Smooth muscle cell (in vitro differentiated cells): ENCODE results near the gene NDST4. TPM values are rescaled to one million over a fixed set of nuclear protein-coding genes. Genes with fewer than 3 reads are reported as not detected.

Source experiments
- DNase-seq: peaks from one replicate; lab custom pipeline; 2025; ENCODE audit not compliant: unreplicated experiment; lab: John Stamatoyannopoulos, UW
- H2AFZ ChIP-seq: fragments of 200-600 bp; sonication (generic); 2 replicates; pipeline ENCODE4 v1.6.0; 2016; ENCODE audit warnings: antibody characterized with exemption, low read depth, mild to moderate bottlenecking
- H3F3A ChIP-seq: fragments of 200-600 bp; sonication (generic); 2 replicates; pipeline ENCODE4 v1.6.0; 2017; ENCODE audit warnings: antibody characterized with exemption, low read depth
- H3K27ac ChIP-seq: fragments of 200-600 bp; sonication (generic); 2 replicates; pipeline ENCODE4 v1.5.1; 2016; ENCODE audit warnings: low read depth, mild to moderate bottlenecking
- H3K27me3 ChIP-seq: fragments of 200-600 bp; sonication (generic); 2 replicates; pipeline ENCODE4 v1.6.1; 2016; ENCODE audit warnings: low read depth, mild to moderate bottlenecking
- H3K36me3 ChIP-seq: fragments of 200-600 bp; sonication (generic); 2 replicates; pipeline ENCODE4 v1.5.1; 2016; ENCODE audit warnings: low read depth
- H3K4me1 ChIP-seq: fragments of 200-600 bp; sonication (generic); 2 replicates; pipeline ENCODE4 v1.5.1; 2016; ENCODE audit warnings: low read depth
- H3K4me2 ChIP-seq: fragments of 200-600 bp; sonication (generic); 2 replicates; pipeline ENCODE4 v1.6.0; 2016; ENCODE audit warnings: mild to moderate bottlenecking
- H3K4me3 ChIP-seq: fragments of 200-600 bp; sonication (generic); 2 replicates; pipeline ENCODE4 v1.5.1; 2016; ENCODE audit warnings: mild to moderate bottlenecking
- H3K79me2 ChIP-seq: fragments of 200-600 bp; sonication (generic); 2 replicates; pipeline ENCODE4 v1.6.0; 2016; ENCODE audit warnings: low read depth, mild to moderate bottlenecking
- H3K9ac ChIP-seq: fragments of 200-600 bp; sonication (generic); 2 replicates; pipeline ENCODE4 v1.6.0; 2016; ENCODE audit warnings: low read depth
- H3K9me3 ChIP-seq: fragments of 200-600 bp; sonication (generic); replicated peaks from 2 replicates; pipeline ENCODE4 v1.5.1; 2016; ENCODE audit warnings: low read depth
- H4K20me1 ChIP-seq: fragments of 200-600 bp; sonication (generic); 2 replicates; pipeline ENCODE4 v1.6.0; 2016; ENCODE audit warnings: low read depth
- WGBS: methylation state at CpG from one replicate; pipeline ENCODE4 v1.1.7; 2016; ENCODE audit warnings: low lambda C conversion rate; 5-methylcytosine and 5-hydroxymethylcytosine counted together
- polyA plus RNA-seq: library from polyadenylated mRNA; unstranded; fragments of >200 nt; fragmentation: Nextera tagmentation; extraction: Ambion mirVana; gene quantifications from 2 replicates; pipeline ENCODE4 v1.2.1, GENCODE V29; 2016
- small RNA-seq: library from RNA; depleted of rRNA; stranded (forward); fragments of <200 nt; gene quantifications from one replicate; pipeline ENCODE3, GENCODE V24; 2014
- total RNA-seq: library from RNA; depleted of rRNA; stranded (reverse); fragments of >200 nt; gene quantifications from 2 replicates; pipeline ENCODE4 v1.2.3, GENCODE V29; 2014
- TF ChIP-seq, protein P1 (sequence below): fragments of 200-600 bp; sonication (generic); IDR thresholded peaks from 2 replicates; pipeline ENCODE4 v1.5.1; 2017; ENCODE audit warnings: borderline replicate concordance, mild to moderate bottlenecking, antibody characterized with exemption; ENCODE audit not compliant: insufficient read depth, poor library complexity, severe bottlenecking

Gene NDST4
- total and polyA plus RNA-seq, 2 experiments from 2014 or later: not detected

DNA sequence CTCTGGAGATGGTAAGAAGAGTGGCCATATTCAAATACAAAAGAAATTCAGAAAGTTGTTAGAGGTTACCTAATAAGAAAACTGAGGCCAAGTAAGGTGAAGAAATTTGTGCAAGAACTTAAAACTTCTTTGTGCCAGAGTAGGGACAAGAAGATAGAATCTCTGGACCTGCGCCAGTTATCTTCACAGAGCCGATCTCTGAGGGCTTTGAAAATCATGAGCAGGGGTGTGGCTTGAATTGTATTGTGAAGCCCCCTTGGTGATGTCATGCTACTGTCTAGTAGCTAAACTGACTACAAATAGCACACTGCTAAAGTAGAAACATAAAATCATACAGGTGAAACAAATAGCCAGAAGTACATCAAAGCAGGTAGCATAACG is 330.2 kb downstream of the NDST4 start:
- no peak overlapping the region for H2AFZ ChIP-seq
- no peaks in the 10 kb centered on the region for H3F3A ChIP-seq
- TF ChIP-seq, protein P1, sequence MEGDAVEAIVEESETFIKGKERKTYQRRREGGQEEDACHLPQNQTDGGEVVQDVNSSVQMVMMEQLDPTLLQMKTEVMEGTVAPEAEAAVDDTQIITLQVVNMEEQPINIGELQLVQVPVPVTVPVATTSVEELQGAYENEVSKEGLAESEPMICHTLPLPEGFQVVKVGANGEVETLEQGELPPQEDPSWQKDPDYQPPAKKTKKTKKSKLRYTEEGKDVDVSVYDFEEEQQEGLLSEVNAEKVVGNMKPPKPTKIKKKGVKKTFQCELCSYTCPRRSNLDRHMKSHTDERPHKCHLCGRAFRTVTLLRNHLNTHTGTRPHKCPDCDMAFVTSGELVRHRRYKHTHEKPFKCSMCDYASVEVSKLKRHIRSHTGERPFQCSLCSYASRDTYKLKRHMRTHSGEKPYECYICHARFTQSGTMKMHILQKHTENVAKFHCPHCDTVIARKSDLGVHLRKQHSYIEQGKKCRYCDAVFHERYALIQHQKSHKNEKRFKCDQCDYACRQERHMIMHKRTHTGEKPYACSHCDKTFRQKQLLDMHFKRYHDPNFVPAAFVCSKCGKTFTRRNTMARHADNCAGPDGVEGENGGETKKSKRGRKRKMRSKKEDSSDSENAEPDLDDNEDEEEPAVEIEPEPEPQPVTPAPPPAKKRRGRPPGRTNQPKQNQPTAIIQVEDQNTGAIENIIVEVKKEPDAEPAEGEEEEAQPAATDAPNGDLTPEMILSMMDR: no peak
- H3K4me2 ChIP-seq: no peak overlapping the region
- H3K9ac ChIP-seq: no peak overlapping the region
- no peak overlapping the region for H3K4me3 ChIP-seq
- no peak overlapping the region for H3K27ac ChIP-seq
- WGBS: 67% methylated on average over 3 of the region's 3 CpGs
- DNase-seq: no peak
- no peaks in the 10 kb centered on the region for H4K20me1 ChIP-seq
- no peaks in the 10 kb centered on the region for H3K27me3 ChIP-seq
- H3K79me2 ChIP-seq: no peaks in the 10 kb centered on the region
- H3K4me1 ChIP-seq: peaks cover 13% of the 10 kb centered on the region
- H3K36me3 ChIP-seq: no peaks in the 10 kb centered on the region
- H3K9me3 ChIP-seq: no peaks in the 10 kb centered on the region

DNA sequence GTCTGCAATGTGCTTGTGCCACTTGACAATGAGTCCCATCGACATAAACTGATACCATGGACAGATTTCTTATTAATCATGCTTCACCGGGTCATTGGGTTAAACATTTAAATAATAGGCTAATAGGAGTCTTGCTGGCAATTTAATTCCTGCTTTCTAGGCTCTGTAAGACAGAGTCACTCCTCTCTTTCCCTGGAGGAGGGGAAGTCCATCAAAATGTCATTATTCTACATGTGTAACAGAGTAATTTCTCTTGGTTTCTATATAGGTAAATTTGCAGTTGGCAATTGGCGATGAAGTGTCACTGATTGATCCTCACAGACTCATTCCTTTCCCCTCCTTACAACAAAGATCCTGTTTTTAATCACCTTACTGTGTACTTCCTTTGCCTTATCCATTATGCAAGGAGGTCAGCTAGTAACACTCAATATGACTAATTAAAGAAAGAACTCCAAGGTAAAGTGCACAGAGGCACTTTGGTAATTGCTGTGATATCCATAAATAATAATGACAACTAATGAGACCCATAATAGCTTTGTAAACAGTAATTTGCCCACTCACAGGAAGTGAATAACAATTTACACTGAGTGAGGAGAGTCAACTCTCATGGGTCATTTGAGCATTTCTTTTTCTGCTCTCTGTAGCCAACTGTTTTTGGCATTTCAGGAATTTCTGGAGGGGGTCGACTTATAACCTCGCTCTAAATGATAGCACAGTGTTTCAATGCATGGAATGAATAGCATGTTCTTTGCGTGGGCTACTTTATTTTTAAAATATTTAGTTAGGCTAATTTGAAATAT is 330.8 kb downstream of the NDST4 start:
- DNase-seq: no peak
- no peaks in the 10 kb centered on the region for H3F3A ChIP-seq

DNA sequence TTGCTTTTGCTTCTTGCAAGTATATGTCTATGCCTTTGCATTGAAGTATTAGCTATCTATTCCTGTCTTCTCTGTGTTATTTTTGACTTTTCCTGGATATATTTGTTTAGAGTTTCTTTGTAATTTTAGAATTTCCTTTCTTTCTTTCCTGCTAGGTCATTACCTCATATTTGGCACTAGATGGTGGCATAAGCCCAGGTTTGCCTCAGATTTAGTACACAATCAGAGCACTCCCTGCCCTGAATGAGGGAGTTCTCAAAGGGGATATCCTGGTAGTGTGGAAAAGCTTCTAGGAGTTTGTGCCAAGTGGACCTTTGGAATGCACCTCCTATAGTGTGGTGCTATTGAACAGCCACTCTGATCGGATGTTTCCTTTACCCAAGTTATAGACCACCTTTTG is 333.2 kb downstream of the NDST4 start:
- 78% methylated on average over 1 of the region's 1 CpG for WGBS
- H3F3A ChIP-seq: no peaks in the 10 kb centered on the region
- H3K4me3 ChIP-seq: no peak overlapping the region
- TF ChIP-seq, protein P1: peak; percentile 54
- H4K20me1 ChIP-seq: no peaks in the 10 kb centered on the region
- no peaks in the 10 kb centered on the region for H3K9me3 ChIP-seq
- no peak overlapping the region for H2AFZ ChIP-seq
- no peak overlapping the region for H3K9ac ChIP-seq
- DNase-seq: no peak
- H3K79me2 ChIP-seq: no peaks in the 10 kb centered on the region
- H3K27me3 ChIP-seq: no peaks in the 10 kb centered on the region
- no peak overlapping the region for H3K27ac ChIP-seq
- no peaks in the 10 kb centered on the region for H3K36me3 ChIP-seq
- H3K4me1 ChIP-seq: peaks cover 13% of the 10 kb centered on the region
- no peak overlapping the region for H3K4me2 ChIP-seq

More for the DNA sequence above, 330.8 kb downstream of the NDST4 start:
- 48% methylated on average over 6 of the region's 6 CpGs for WGBS
- TF ChIP-seq, protein P1: no peak
- Histone ChIP-seq H3K79me2 (no peaks in the 10 kb centered on the region), H3K27me3 (no peaks in the 10 kb centered on the region), H3K4me3 (no peak overlapping the region), H4K20me1 (no peaks in the 10 kb centered on the region), H3K36me3 (no peaks in the 10 kb centered on the region), H3K4me1 (peaks cover 13% of the 10 kb centered on the region), H3K27ac (no peak overlapping the region), H3K9me3 (no peaks in the 10 kb centered on the region), H3K9ac (no peak overlapping the region), H3K4me2 (no peak overlapping the region), H2AFZ (no peak overlapping the region)

Small RNAs within 50 kb of the gene (small RNA-seq; reads per million reads assigned to genes)
- not detected for gene RN7SL808P
